Common myeloid progenitor, CD34-positive (primary cell): ENCODE measurements around the gene PPM1L.
"Not testable (repeated sequence)": the region's sequence is repeated elsewhere in the genome, so short reads cannot be mapped to it uniquely, and the experiment has no call there.

Experiments used
- CTCF ChIA-PET: fragments of 350-600 bp; sonication (Branson Sonifier 250); formaldehyde crosslinking; loops from one replicate; lab custom pipeline; 2021; ENCODE audit warnings: antibody characterized with exemption; lab: Charles Lee
- POLR2A ChIA-PET: fragments of 350-600 bp; sonication (Branson Sonifier 250); formaldehyde crosslinking; loops from one replicate; lab custom pipeline; 2021; ENCODE audit warnings: antibody characterized with exemption; lab: Charles Lee
- DNase-seq, 3 donors: peaks; one replicate each; pipeline versions ENCODE4 v3.0.0 to v3.0.0-alpha.2; 2013
- H3K27ac ChIP-seq, 2 experiments: 1 replicate in 1 of 2; 2 replicates in 1 of 2; pipeline ENCODE4 v1.7.0; 2013; ENCODE audit warnings: inconsistent platforms in 2 of 2, low read length in 2 of 2, mild to moderate bottlenecking in 2 of 2, low read depth in 1 of 2, moderate library complexity in 1 of 2; ENCODE audit not compliant: severe bottlenecking in 2 of 2, insufficient read depth in 1 of 2, poor library complexity in 1 of 2
- H3K27me3 ChIP-seq, 5 experiments: replicated peaks in 2 of 5; 1 replicate in 3 of 5; 2 replicates in 2 of 5; pipeline versions ENCODE4 v1.6.1 to v1.7.0; 2013; ENCODE audit warnings: low read length in 4 of 5, mild to moderate bottlenecking in 2 of 5, moderate library complexity in 2 of 5, inconsistent platforms in 1 of 5; ENCODE audit not compliant: insufficient read depth in 5 of 5, control insufficient read depth in 4 of 5
- H3K36me3 ChIP-seq, 4 experiments: 1 replicate in 2 of 4; 2 replicates in 2 of 4; pipeline versions ENCODE4 v1.6.1 to v1.7.0; 2013; ENCODE audit warnings: low read length in 3 of 4, control low read depth in 1 of 4, mild to moderate bottlenecking in 1 of 4; ENCODE audit not compliant: control insufficient read depth in 4 of 4, insufficient read depth in 4 of 4
- H3K4me1 ChIP-seq, 4 experiments: 1 replicate in 3 of 4; 2 replicates in 1 of 4; pipeline versions ENCODE4 v1.6.1 to v1.7.1; 2013; ENCODE audit warnings: low read length in 3 of 4, mild to moderate bottlenecking in 3 of 4, control low read depth in 1 of 4, inconsistent platforms in 1 of 4, moderate library complexity in 1 of 4; ENCODE audit not compliant: control insufficient read depth in 4 of 4, insufficient read depth in 4 of 4; ENCODE audit errors: control extremely low read depth in 1 of 4
- H3K4me3 ChIP-seq, 7 experiments: 1 replicate in 4 of 7; 2 replicates in 3 of 7; pipeline versions ENCODE4 v1.5.1 to v1.7.0; 2013; ENCODE audit warnings: mild to moderate bottlenecking in 7 of 7, low read length in 6 of 7, moderate library complexity in 6 of 7, inconsistent platforms in 2 of 7, low read depth in 2 of 7, control low read depth in 1 of 7; ENCODE audit not compliant: insufficient read depth in 4 of 7, control insufficient read depth in 1 of 7; ENCODE audit errors: extremely low read depth in 1 of 7
- H3K9me3 ChIP-seq, 5 experiments: 1 replicate in 4 of 5; 2 replicates in 1 of 5; pipeline versions ENCODE4 v1.6.1 to v1.7.1; 2013; ENCODE audit warnings: low read length in 4 of 5, mild to moderate bottlenecking in 2 of 5, inconsistent platforms in 1 of 5, low read depth in 1 of 5, moderate library complexity in 1 of 5; ENCODE audit not compliant: control insufficient read depth in 4 of 5, insufficient read depth in 2 of 5; ENCODE audit errors: control extremely low read depth in 1 of 5
- WGBS: methylation state at CpG from one replicate; pipeline ENCODE4 v1.1.5; 2013; ENCODE audit not compliant: insufficient coverage; 5-methylcytosine and 5-hydroxymethylcytosine counted together

Gene PPM1L

GRCh38 chr3:161034913-161035550, 279.0 kb downstream of the PPM1L start:
- POLR2A ChIA-PET, H3K9me3 ChIP-seq, H3K27me3 ChIP-seq, H3K36me3 ChIP-seq: not testable (repeated sequence)
- 0% methylated on average over 3 of the region's 5 CpGs for WGBS
- Histone ChIP-seq H3K27ac (peak overlapping the region in 1 of 2 experiments; percentile 10), H3K4me3 (peak overlapping the region in 2 of 7 experiments; percentile 47 to 48), H3K4me1 (peaks cover 2 to 22% (median 13%) of the 10 kb centered on the region in 4 experiments)
- DNase-seq: peak; percentile 72 to 88 (median 78)
- CTCF ChIA-PET: interaction anchor here (0.8 to 1.6 kb wide), 2 partner anchors 52 to 78 kb away, joined by 3 read pairs; no protein-coding TSS in a partner anchor

- peak overlapping the region in 1 of 2 experiments; percentile 10 for H3K27ac ChIP-seq
- CTCF ChIA-PET: interaction anchor here (0.8 to 1.6 kb wide), 2 partner anchors 53 to 79 kb away, joined by 3 read pairs; no protein-coding TSS in a partner anchor
- H3K36me3 ChIP-seq: no peaks in the 10 kb centered on the region
- peaks cover 2 to 22% (median 13%) of the 10 kb centered on the region in 4 experiments for H3K4me1 ChIP-seq
- 0% methylated on average over 1 of the region's 2 CpGs for WGBS
- DNase-seq: peak; percentile 63 to 93 (median 87)
- peak overlapping the region in 2 of 7 experiments; percentile 47 to 48 for H3K4me3 ChIP-seq
- POLR2A ChIA-PET: no interaction called here
- H3K27me3 ChIP-seq: no peaks in the 10 kb centered on the region
- H3K9me3 ChIP-seq: no peaks in the 10 kb centered on the region
These were observed 279.7 kb downstream of the PPM1L start for GRCh38 chr3:161035711-161036110.

GRCh38 chr3:161038725-161039124, 282.7 kb downstream of the PPM1L start:
- 100% methylated on average over 1 of the region's 3 CpGs for WGBS
- no peaks in the 10 kb centered on the region for H3K36me3 ChIP-seq
- H3K4me3 ChIP-seq: no peak overlapping the region
- no peak for DNase-seq
- H3K27ac ChIP-seq: no peak overlapping the region
- CTCF ChIA-PET: interaction anchor here (1.2 kb wide), 1 partner anchor 19 kb away, joined by 3 read pairs; no protein-coding TSS in a partner anchor
- POLR2A ChIA-PET: no interaction called here
- H3K4me1 ChIP-seq: peaks cover 2 to 22% (median 13%) of the 10 kb centered on the region in 4 experiments
- H3K27me3 ChIP-seq: no peaks in the 10 kb centered on the region
- no peaks in the 10 kb centered on the region for H3K9me3 ChIP-seq

- 100% methylated on average over 1 of the region's 2 CpGs for WGBS
- no peak overlapping the region for H3K27ac ChIP-seq
- no peak for DNase-seq
- H3K36me3 ChIP-seq: no peaks in the 10 kb centered on the region
- peaks cover 0 to 2% (median under 1%) of the 10 kb centered on the region in 4 experiments for H3K4me1 ChIP-seq
- H3K27me3 ChIP-seq: no peaks in the 10 kb centered on the region
- no peaks in the 10 kb centered on the region for H3K9me3 ChIP-seq
- H3K4me3 ChIP-seq: no peak overlapping the region
- POLR2A ChIA-PET: no interaction called here
- CTCF ChIA-PET: no interaction called here
These were observed 286.0 kb downstream of the PPM1L start for GRCh38 chr3:161042023-161042501.

- Histone ChIP-seq H3K4me1 (no peaks in the 10 kb centered on the region), H3K4me3 (no peak overlapping the region), H3K9me3 (no peaks in the 10 kb centered on the region), H3K36me3 (no peaks in the 10 kb centered on the region), H3K27ac (no peak overlapping the region), H3K27me3 (no peaks in the 10 kb centered on the region)
- whole genome bisulfite sequencing: 100% methylated on average over 2 of the region's 5 CpGs
- ChIA-PET POLR2A (no interaction called here), CTCF (no interaction called here)
- DNase-seq: no peak
These were observed 287.5 kb downstream of the PPM1L start for GRCh38 chr3:161043336-161044035.

- H3K36me3 ChIP-seq: no peaks in the 10 kb centered on the region
- WGBS: 98% methylated on average over 4 of the region's 4 CpGs
- no peak overlapping the region for H3K4me3 ChIP-seq
- H3K27ac ChIP-seq: no peak overlapping the region
- no peak for DNase-seq
- H3K4me1 ChIP-seq: no peaks in the 10 kb centered on the region
- ChIA-PET POLR2A (no interaction called here), CTCF (no interaction called here)
- H3K9me3 ChIP-seq: no peaks in the 10 kb centered on the region
- H3K27me3 ChIP-seq: no peaks in the 10 kb centered on the region
These were observed 293.7 kb downstream of the PPM1L start for GRCh38 chr3:161049683-161050248.
